ENCODE results near the gene EDEM1.
"Not testable (repeated sequence)": the region's sequence is repeated elsewhere in the genome, so short reads cannot be mapped to it uniquely, and the experiment has no call there.

The EDEM1 gene

DNA sequence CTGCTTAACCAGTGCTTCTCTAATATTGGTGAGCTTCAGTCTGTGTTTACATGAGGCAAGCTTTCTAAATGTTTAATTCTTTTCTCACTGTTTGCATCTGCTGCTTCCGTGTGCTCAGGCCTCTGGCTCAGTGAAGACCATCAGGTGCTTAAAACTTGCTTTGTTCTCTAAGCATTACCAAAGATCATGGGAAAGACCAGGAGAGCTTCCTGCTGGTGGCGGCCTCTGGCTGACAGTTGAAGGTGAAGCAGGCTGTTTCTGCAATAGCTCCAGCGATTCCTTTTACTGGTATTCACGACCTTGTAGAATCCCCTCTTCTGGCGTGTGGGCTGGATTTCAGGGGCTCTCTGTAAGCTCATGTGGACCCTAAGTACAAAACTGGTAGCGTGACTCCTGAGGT is 45.1 kb downstream of the EDEM1 start:
- DNase-seq (ENCODE audit: low read depth), result no peak

DNA sequence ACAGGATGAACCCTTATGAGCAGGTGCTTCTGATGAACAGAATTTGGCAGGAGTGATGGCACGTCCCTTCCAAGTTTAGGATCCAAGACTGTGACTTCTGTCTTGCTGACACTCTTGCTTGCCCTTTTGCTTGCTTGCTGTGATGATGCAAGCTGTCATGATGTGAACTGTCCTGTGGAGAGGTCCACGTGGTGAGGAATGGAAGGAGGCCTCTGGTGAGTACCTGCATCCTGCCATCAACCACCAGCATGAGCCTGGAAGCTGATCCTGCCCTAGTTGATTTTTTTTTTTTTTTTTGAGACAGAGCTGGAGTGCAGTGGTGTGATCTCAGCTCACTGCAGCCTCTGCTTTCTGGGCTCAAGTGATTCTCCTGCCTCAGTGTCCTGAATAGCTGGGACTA is 45.5 kb downstream of the EDEM1 start:
- no peak for DNase-seq (ENCODE audit: low read depth)

DNA sequence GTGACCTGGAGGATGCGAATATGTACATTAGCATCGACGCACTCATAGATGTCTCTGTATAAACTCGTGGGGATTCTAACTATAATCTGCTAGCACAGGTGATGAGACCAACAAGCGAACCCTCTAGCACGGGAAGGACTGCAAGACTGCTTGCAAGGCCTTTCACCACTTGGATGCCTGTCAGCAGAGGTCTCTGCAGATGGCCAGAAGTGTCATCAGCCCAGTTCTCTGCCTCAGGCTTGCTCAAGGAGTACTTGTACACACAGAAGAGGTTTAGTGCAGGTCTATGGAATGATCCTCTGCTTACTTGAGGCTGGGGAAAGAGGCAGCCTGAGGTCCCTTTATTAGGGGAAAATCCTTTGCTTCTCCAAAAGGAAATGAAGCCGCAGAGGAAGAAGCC is 48.1 kb downstream of the EDEM1 start:
- no peak for DNase-seq (ENCODE audit: low read depth)

- no peak for DNase-seq (ENCODE audit: low read depth)
Measured at GRCh38 chr3:5238545-5238944, 51.0 kb downstream of the EDEM1 start.

- DNase-seq (ENCODE audit: low read depth), result no peak
Measured at GRCh38 chr3:5239602-5240001, 52.1 kb downstream of the EDEM1 start.

DNA sequence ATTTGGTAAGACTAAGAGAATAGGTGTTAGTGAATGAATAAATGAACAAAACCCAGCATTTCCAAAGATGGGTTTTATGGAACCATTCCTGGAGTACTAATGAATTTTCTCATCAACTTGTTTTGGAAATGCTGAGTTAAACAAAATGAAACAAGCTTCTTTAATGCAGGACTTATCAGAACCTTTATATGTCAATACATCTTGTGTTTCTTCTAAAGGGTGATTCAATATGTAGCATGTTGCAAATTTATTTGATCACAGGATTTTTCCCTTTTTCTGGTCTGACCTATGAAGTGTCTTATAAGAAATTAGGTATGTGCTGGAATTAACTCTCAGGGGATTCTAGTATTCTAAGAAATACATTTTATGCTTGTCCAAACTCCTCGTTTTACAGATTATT is 53.2 kb downstream of the EDEM1 start:
- no peak for DNase-seq (ENCODE audit: low read depth)

- DNase-seq (ENCODE audit: low read depth), result not testable (repeated sequence)
Measured at GRCh38 chr3:5242785-5243184, 55.3 kb downstream of the EDEM1 start.

DNA sequence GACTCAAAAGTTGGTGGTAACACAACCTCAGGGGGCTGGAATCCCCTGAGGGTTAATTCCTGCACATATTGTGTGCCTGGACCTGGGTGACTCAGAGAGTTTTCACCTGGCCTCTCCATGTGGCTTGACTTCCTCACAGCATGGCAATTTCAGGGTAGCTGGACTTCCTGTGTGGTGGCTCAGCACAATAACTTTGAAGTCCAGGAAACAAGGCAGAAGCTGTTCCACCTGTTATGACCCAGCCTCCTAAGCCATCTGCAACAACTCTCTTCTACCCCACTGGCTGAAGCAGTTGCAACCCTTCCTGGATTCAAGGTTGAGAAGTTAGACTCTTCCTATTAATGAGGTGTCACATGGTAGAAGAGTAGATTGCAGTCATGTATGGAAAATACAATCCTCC is 58.4 kb downstream of the EDEM1 start:
- DNase-seq (ENCODE audit: low read depth), result no peak

- DNase-seq (ENCODE audit: low read depth), result no peak
Measured at GRCh38 chr3:5248822-5249221, 61.3 kb downstream of the EDEM1 start.

DNA sequence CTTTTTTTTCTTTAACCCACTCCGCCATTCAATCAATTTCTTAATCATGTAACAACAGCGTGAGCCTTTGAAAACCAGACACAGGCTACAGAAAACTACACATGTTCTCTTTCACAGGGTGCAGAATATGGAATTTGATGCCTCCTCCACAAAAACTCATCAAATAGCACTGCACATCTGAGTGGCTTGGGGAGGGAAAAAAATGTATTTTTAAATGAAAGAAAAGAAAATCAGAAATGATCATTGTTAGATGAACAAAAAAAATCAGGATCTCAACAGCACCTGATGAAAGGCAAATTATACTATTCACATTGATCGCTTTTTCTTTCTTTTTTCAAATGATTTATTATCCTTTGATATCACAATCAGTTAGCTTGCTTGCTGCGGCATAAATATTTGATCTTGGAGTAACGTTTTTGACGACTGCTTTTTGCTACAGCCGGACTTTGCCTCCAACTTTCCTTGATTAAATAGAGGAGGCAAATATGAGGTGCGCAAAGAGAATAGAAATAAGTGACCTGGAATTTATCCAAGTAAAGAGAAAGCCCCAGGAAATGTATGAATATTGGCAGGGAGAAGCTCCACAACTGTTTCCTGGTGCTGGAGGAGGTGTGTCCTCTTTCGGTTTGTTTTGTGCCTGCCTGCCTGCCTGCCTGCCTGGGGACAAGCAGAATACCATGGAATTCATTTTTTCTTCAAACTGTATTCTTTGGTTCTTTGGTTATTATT is 63.1 kb downstream of the EDEM1 start:
- no peak for DNase-seq (ENCODE audit: low read depth)

GRCh38 chr3:5251196-5251583 is 63.7 kb downstream of the EDEM1 start:
- no peak for DNase-seq (ENCODE audit: low read depth)

GRCh38 chr3:5252131-5252530 is 64.6 kb downstream of the EDEM1 start:
- DNase-seq (ENCODE audit: low read depth), result no peak

- no peak for DNase-seq (ENCODE audit: low read depth)
Measured at GRCh38 chr3:5254281-5255048, 67.0 kb downstream of the EDEM1 start.

GRCh38 chr3:5255404-5256344 is 68.2 kb downstream of the EDEM1 start:
- no peak for DNase-seq (ENCODE audit: low read depth)

DNA sequence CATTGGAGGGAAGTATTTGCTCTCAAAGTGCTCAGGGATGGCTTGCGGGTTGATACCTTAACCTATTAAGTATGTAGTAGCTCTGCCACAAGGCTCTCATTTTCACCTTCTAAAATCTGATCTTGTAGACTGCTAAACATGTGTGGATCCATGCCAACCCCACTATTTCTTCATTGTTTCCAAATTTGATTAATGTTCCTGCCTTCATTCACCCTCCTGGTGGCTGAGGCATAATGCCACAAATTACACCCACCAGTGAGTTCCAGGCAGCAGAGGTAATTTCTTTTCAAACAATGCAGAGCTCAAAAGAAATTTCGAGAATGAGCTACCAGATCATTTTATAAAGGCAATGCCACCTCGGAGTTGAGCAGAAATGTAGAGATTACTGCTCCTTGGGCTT is 71.0 kb downstream of the EDEM1 start:
- no peak for DNase-seq (ENCODE audit: low read depth)

- no peak for DNase-seq (ENCODE audit: low read depth)
Measured at GRCh38 chr3:5260992-5261501, 73.5 kb downstream of the EDEM1 start.

DNA sequence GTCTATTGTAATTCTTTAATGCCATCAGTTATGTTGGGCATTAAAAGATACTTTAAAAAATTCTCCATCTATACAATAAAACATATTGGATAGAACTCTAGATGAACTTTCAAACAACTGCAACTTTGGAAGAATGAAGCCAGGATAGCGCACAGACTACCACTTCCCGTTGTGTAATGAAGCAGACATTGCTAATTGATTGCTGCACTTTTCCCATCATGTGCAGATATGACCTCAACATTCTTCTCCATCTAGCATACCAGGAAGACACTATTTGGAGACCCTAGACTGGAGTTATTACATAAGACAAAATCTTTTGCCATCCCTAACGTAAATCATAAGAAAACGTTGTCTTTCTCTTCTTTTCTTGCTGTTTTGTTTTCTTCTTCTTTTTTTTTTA is 75.0 kb downstream of the EDEM1 start:
- DNase-seq (ENCODE audit: low read depth), result no peak

DNA sequence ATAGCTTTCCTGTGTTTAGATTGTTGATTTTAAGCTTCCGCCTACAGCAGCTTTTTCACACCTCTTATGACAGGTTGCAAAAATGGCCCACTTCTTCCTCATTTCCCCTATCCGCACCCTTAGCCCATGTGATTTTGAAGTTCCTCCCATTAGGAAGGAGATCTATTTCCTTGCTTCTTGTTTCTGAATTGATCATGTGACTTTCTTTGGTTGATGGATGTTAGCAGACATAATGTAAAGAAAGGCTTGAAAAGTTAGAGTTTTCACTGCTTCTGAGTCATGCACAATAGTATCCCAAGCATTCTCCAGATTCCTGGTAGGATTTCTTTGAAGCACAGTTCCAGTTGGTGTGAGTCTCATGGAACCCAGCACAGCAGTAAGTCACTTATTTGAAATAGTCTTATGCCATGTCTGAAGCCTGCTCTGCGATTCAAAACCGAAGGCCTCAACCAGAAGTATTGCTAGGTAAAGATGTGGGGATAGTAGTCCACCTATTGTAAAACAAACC is 76.6 kb downstream of the EDEM1 start:
- peak; percentile 14 for DNase-seq (ENCODE audit: low read depth)

DNA sequence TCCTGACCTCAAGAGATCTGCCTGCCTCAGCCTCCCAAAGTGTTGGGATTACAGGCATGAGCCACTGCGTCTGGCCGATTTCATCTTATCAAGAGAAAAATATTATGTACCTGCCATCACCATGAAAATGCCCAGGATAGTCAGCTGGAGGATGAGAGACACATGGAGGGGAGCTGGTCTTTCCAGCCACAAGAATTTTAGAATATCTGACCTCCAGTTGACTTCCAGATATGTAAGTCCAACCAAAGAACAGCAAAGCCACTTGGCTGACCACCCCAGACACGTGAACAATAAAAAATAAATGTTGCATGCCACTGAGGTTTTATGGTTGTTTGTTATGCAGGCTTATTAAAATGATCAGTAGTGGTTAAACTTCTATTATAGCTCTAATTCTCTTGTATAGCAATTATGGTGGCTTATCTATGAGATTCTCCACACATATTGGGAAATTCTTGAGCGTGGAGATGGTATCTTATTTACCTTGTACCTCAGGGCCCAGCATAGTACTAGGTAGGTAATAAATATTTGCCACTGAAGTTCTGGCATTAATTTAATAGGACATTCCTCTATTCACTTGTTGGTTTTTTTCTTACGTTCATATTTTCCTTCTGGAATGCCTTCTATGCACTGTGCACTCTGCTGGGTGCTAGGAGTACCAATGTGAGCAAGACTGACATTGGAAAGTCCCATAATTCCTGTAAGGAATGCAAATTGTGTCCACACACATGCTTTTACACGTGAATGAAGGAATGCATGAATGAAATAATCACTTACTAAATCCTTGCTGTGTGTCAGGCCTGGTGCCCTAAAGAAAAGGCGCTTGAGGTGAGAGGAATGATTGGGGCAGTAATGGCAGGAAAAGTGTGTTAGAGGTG is 77.6 kb downstream of the EDEM1 start:
- DNase-seq (ENCODE audit: low read depth), result no peak

DNA sequence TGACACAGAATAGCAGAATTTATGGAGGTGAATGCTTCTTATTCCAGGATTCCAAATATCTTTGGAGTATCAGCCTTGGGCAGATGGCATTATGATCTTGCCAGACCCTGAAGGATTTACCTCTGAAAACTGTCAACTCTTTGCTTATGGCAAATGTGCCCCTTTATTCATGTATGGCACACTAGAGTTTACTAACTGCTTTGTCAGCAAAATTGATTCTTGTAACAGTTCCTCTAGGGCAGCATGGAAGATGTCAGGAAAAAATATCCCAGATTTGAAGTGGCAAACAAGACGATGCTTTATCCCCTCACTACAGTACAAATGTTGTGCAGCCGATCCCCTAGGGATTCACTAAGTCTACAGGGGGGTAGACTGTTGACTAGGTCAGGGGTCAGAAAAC is 79.7 kb downstream of the EDEM1 start:
- no peak for DNase-seq (ENCODE audit: low read depth)

GRCh38 chr3:5267889-5268288 is 80.4 kb downstream of the EDEM1 start:
- DNase-seq (ENCODE audit: low read depth), result no peak
